Gastrocnemius medialis (tissue), 4 donors: ENCODE measurements around the gene PATL2.

ENCODE experiments used
- POLR2A ChIP-seq, 2 donors: fragments of 450-650 bp; IDR thresholded peaks; one replicate each; pipeline ENCODE4 v1.6.1; 2017; ENCODE audit warnings: antibody characterized with exemption in 2 of 2, mild to moderate bottlenecking in 2 of 2, moderate library complexity in 2 of 2
- TF ChIP-seq, protein P1 (sequence below), 5 experiments: fragments of 450-650 bp in 3 of 5; fragments of 200-600 bp in 2 of 5; sonication (generic) in 2 of 5; IDR thresholded peaks in 4 of 5; conservative IDR thresholded peaks in 1 of 5; 1 replicate in 4 of 5; 2 replicates in 1 of 5; pipeline ENCODE4 v1.5.1; 2016 to 2019; ENCODE audit warnings: antibody characterized with exemption in 5 of 5, mild to moderate bottlenecking in 3 of 5, moderate library complexity in 3 of 5

DNA sequence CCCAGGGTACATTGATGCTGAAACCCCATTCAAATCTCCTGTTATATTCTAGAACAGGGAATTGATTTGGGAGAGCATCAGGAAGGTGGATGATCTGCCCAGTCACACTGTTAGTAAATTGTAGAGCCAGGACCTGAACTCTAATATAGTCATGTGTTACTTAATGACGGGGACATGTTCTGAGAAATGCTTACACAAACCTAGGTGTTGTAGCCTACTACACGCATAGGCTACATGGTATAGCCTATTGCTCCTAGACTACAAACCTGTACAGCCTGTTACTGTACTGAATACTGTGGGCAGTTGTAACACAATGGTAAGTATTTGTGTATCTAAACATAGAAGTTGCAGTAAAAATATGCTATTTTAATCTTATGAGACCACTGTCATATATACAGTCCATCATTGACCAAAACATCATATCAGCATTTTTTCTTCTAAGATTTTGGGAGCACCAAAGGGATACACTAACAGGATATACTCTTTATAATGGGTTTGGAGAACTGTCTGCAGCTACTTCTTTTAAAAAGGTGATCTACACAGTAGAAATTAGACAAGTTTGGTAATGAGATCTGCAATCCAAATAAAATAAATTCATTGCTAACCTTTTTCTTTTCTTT lies 6.0 kb upstream of the PATL2 start:
- TF ChIP-seq, protein P1, sequence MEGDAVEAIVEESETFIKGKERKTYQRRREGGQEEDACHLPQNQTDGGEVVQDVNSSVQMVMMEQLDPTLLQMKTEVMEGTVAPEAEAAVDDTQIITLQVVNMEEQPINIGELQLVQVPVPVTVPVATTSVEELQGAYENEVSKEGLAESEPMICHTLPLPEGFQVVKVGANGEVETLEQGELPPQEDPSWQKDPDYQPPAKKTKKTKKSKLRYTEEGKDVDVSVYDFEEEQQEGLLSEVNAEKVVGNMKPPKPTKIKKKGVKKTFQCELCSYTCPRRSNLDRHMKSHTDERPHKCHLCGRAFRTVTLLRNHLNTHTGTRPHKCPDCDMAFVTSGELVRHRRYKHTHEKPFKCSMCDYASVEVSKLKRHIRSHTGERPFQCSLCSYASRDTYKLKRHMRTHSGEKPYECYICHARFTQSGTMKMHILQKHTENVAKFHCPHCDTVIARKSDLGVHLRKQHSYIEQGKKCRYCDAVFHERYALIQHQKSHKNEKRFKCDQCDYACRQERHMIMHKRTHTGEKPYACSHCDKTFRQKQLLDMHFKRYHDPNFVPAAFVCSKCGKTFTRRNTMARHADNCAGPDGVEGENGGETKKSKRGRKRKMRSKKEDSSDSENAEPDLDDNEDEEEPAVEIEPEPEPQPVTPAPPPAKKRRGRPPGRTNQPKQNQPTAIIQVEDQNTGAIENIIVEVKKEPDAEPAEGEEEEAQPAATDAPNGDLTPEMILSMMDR (IDR thresholded peaks at IDR 0.05 in 4 of 5, conservative IDR thresholded peaks at IDR 0.05 in 1 of 5): no peak
- TF ChIP-seq POLR2A (IDR thresholded peaks at IDR 0.05): no peak
